Measurements from ENCODE around the gene HK1.
"Not testable (repeated sequence)": the region's sequence is repeated elsewhere in the genome, so short reads cannot be mapped to it uniquely, and the experiment has no call there.

The HK1 gene

DNA sequence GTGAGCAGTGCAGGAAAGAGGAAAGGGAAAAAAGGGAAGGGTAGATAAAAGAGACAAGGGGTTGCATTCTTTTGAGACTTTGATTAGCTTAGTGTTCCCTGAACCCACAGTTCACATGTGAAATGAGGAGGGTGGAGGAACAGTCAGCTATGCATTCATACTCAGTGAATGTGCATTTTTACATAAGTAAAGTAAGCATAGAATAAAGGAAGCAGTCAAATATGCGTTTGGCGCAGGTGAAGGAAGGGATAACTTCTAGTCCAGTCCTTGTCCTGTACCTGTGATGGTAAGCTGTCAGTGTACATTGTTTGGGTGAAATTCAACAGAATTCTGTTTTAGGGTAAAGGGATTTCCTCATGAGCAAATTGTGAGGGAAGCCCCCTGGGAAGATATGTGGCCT lies 28.1 kb downstream of the HK1 start:
- no peak overlapping the region for H3K27ac Mint-ChIP-seq
- CTCF ChIA-PET, result no interaction called here
- no peaks in the 10 kb centered on the region for H3K9me3 Mint-ChIP-seq
- H3K36me3 Mint-ChIP-seq, result no peaks in the 10 kb centered on the region
- H3K4me1 Mint-ChIP-seq, result no peaks in the 10 kb centered on the region
- peaks cover 26% of the 10 kb centered on the region for H3K27me3 Mint-ChIP-seq
- H3K4me3 Mint-ChIP-seq, result no peak overlapping the region
- DNase-seq, result no peak

DNA sequence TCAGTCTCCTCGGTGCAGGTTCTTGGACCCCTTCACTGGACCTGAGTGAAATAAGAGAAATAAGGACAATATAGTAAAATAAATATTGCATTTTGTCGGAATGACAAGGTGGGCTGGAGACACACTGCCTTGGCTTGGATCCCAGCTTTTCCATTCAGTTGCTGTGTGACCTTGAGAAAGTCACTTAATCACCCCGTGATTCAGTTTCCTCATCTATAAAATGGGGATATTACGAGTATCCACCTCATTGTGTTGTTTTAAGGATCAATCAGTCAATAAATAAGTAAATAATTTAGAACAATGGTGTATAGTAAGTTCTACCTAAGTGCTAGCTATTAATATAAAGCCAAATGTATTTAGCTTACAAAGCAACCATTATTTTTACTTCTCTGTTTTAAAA lies 29.1 kb downstream of the HK1 start:
- Mint-ChIP-seq H3K27me3 (peaks cover 24% of the 10 kb centered on the region), H3K4me3 (no peak overlapping the region), H3K4me1 (no peaks in the 10 kb centered on the region), H3K9me3 (no peaks in the 10 kb centered on the region), H3K27ac (no peak overlapping the region), H3K36me3 (no peaks in the 10 kb centered on the region)
- CTCF ChIA-PET, result no interaction called here
- DNase-seq, result no peak

DNA sequence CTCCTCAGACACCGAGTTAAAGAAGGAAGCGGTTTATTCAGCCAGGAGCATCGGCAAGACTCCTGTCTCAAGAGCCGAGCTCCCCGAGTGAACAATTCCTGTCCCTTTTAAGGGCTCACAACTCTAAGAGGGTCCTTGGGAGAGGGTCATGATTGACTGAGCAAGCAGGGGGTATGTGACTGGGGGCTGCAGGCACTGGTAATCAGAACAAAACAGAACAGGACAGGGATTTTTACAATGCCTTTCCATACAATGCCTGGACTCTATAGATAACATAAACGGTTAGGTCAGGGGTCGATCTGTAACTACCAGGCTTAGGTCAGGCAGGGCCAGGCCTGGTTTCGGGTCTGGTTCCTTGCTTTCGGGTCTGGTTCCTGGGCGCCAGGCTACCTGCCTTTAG lies 30.0 kb downstream of the HK1 start:
- not testable (repeated sequence) for H3K27ac Mint-ChIP-seq, H3K4me3 Mint-ChIP-seq, DNase-seq, H3K36me3 Mint-ChIP-seq, H3K9me3 Mint-ChIP-seq, H3K4me1 Mint-ChIP-seq
- CTCF ChIA-PET, result interaction anchor here (0.7 kb wide), 1 partner anchor 29 kb away, joined by 6 read pairs; no protein-coding TSS in a partner anchor
- peaks cover 25% of the 10 kb centered on the region for H3K27me3 Mint-ChIP-seq

DNA sequence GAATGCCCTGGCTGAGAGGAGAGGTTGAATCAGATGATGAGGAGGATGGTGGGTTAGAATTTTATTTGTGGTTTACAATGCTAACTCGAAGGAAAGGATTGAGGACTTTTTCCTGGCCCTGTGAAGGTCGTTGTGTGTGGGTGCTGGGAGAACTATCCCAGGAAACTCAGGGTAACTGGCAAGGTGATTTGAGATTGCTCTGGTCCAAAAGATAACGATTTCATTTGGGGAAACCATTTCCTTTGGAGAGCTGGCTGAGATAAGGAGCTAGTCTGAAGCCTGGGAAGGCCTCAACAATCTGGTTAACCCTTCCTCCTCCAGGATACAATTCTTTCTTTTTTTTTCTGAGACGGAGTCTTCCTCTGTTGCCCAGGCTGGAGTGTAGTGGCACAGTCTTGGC lies 33.0 kb downstream of the HK1 start:
- no peak for DNase-seq
- no peaks in the 10 kb centered on the region for H3K36me3 Mint-ChIP-seq
- H3K27ac Mint-ChIP-seq, result no peak overlapping the region
- peaks cover 14% of the 10 kb centered on the region for H3K27me3 Mint-ChIP-seq
- H3K4me3 Mint-ChIP-seq, result no peak overlapping the region
- H3K9me3 Mint-ChIP-seq, result no peaks in the 10 kb centered on the region
- H3K4me1 Mint-ChIP-seq, result peaks cover 3% of the 10 kb centered on the region
- CTCF ChIA-PET, result interaction anchor here (0.7 kb wide), 2 partner anchors 16 to 335 kb away, joined by 3 read pairs; no protein-coding TSS in a partner anchor

DNA sequence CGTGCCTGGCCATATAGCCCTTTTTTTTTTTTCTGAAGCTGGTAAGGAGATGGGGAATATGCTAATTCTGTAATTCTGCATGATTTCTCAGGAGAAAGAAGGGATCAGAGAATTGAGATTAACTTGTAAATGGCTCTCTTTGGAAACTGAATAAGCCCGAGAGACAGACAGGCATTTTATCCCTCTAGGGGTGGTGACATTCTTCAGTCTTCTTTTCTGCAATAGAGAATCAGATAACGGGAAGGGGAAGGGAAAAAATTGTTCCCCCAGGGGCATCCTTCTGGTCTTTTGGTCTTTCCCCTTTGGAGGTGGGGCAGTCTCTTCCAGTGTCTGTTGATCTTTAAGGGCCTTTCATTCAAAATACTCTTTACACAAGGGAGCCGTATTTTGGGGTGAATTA lies 34.2 kb downstream of the HK1 start:
- H3K27me3 Mint-ChIP-seq, result peaks cover 14% of the 10 kb centered on the region
- H3K4me3 Mint-ChIP-seq, result no peak overlapping the region
- H3K27ac Mint-ChIP-seq, result no peak overlapping the region
- no peak for DNase-seq
- no peaks in the 10 kb centered on the region for H3K9me3 Mint-ChIP-seq
- peaks cover 9% of the 10 kb centered on the region for H3K4me1 Mint-ChIP-seq
- CTCF ChIA-PET, result interaction anchor here (0.7 kb wide), 1 partner anchor 703 kb away, joined by 3 read pairs; no protein-coding TSS in a partner anchor
- H3K36me3 Mint-ChIP-seq, result no peaks in the 10 kb centered on the region

DNA sequence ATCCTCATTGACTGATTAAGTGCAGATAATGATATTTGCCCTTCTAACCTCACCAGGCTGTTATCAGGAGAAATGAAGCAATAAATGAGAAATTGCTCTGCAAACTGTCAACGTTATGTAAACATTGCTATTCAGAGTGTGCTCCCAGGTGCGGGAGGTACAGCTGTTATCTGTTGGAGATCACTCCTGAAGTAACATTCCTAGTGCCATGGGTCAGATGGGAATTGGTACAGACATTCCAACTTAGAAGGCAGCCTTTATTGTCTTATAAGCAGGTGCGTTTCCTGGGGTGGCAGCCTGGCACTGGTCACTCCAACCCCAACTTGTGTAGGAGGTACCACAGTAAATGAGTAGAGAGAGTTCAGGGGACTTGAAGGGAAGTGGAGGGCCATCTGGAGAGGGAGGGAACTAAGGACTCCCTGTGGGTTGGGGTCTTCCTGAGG lies 36.8 kb downstream of the HK1 start:
- H3K27me3 Mint-ChIP-seq, result peaks cover 14% of the 10 kb centered on the region
- no peaks in the 10 kb centered on the region for H3K9me3 Mint-ChIP-seq
- no peak overlapping the region for H3K4me3 Mint-ChIP-seq
- H3K27ac Mint-ChIP-seq, result no peak overlapping the region
- DNase-seq, result no peak
- CTCF ChIA-PET, result interaction anchor here (0.6 kb wide), 1 partner anchor 37 kb away, joined by 3 read pairs; no protein-coding TSS in a partner anchor
- H3K36me3 Mint-ChIP-seq, result peaks cover 9% of the 10 kb centered on the region
- H3K4me1 Mint-ChIP-seq, result peaks cover 24% of the 10 kb centered on the region

DNA sequence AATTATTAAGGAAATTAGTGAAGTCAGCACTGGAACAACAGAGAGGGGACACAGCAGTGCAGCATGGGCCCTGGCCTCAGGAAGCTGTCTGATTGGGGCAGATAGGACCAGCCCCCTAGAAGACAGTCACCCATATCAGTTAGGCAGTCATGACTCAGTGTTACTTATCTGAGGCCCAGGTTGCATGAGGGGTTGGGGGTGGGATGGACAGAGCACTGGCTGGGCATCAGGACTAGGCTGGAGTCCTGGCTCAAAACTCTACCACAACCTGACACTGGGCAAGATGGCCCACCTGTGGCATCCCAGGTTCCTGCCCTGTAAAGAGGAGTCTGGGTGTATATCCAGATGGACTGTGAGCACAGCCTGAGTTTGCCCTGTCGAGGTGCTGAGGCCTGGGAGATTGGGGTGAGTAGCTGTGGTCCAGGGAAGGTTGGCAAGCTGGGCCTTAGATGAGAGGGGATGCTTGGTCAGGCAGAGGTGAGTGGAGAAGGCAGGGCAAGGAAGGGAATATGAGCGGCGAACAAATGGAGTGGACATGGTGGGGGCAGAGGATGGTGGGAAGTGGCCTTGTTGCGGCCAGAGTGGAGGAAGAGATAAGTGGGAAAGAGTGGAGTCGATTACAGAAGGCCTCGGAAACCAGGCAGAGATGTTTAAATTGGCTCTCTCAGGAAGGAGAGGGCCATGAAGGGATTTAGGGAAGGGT lies 37.5 kb downstream of the HK1 start:
- H3K27ac Mint-ChIP-seq, result no peak overlapping the region
- H3K36me3 Mint-ChIP-seq, result peaks cover 12% of the 10 kb centered on the region
- H3K27me3 Mint-ChIP-seq, result peaks cover 14% of the 10 kb centered on the region
- CTCF ChIA-PET, result interaction anchor here (0.6 kb wide), 1 partner anchor 37 kb away, joined by 3 read pairs; no protein-coding TSS in a partner anchor
- peaks cover 30% of the 10 kb centered on the region for H3K4me1 Mint-ChIP-seq
- no peak for DNase-seq
- no peaks in the 10 kb centered on the region for H3K9me3 Mint-ChIP-seq
- H3K4me3 Mint-ChIP-seq, result no peak overlapping the region

DNA sequence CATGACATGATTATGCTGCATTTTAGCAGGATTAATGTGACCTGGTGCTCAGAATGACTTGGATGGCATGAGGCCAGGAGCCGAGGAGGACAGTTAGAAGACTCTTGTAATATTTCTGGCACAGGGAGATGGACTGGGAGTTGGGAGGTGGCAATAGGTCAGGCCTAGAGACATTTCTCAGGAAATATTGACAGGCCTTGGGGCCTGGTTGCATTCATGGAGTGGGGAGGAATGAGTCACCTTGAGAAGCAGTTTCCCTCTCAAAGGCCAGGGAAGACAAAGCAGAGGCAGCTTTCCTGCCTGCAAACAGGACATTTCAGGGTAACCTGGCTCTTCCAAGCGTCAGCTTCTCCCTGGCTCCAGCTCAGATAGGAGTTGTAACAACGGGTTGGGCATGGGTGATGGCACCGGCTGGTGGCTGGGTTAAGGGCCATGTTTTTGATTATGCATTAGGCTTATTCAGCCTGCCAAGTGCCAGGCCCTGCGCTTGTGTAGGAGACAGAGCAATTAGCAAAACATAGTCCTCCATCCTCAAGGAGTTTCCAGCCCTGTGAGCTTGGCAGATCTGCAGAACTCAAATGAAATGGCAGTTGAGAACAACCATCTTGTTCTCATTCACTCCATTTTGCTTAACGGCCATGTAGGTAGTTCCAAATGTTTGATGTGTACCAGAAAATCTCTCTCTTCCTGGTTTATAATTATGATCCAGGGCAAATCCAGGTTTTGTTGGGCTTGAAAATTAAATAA lies 38.2 kb downstream of the HK1 start:
- Mint-ChIP-seq H3K4me1 (peaks cover 38% of the 10 kb centered on the region), H3K9me3 (no peaks in the 10 kb centered on the region), H3K4me3 (no peak overlapping the region), H3K27ac (no peak overlapping the region), H3K27me3 (peaks cover 10% of the 10 kb centered on the region), H3K36me3 (peaks cover 14% of the 10 kb centered on the region)
- DNase-seq, result no peak
- CTCF ChIA-PET, result interaction anchor here (2.8 kb wide), 1 partner anchor 11 kb away, joined by 11 read pairs; no protein-coding TSS in a partner anchor

DNA sequence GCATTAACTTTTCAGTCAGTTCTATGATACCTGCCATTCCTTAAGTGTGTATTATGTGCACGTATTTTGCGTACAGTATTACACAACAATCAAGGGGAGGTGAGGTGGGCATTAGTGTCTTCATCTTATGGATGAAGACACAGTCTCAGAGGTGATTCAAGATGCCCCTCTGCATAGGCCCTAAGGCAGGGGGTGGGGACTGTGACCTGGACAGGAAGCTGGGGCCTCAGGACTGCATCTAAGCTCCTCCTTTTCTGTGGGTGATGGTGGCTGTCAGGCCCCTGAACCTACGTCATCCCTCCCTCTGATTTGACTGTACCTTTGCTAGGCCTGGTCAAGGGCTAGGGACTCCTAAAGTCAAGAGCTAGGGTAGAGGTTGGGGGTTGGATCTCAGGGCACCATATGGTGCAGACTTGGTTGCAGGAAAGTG lies 38.9 kb downstream of the HK1 start:
- CTCF ChIA-PET, result interaction anchor here (2.8 kb wide), 1 partner anchor 10 kb away, joined by 11 read pairs; no protein-coding TSS in a partner anchor
- peak overlapping the region; percentile 94 for H3K27ac Mint-ChIP-seq
- DNase-seq, result no peak
- no peaks in the 10 kb centered on the region for H3K9me3 Mint-ChIP-seq
- peak overlapping the region; percentile 97 for H3K4me3 Mint-ChIP-seq
- peaks cover 16% of the 10 kb centered on the region for H3K36me3 Mint-ChIP-seq
- peaks cover 10% of the 10 kb centered on the region for H3K27me3 Mint-ChIP-seq
- H3K4me1 Mint-ChIP-seq, result peaks cover 45% of the 10 kb centered on the region

DNA sequence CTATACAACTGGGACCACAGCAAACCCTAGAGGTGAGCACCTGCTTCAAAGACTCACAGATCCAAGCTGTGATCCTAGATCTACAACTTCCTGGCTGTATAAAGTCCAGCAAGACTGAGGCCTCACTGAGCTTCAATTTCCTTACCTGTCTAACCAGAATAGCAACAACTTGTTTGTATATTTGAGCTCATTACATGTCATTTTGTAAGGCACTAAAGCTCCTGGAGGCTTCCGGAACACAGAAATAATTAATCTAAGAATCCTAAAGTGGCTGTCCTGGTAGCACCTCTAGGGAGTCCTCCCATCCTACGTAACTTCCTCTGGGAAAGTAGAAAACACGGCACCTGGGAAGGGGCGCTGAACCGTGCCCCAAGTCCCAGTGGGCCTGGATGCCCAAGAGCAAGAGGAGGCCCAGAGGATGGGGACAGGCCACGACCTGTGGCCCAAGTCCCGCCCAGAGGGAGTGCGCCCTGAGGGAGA lies 39.4 kb downstream of the HK1 start:
- H3K27ac Mint-ChIP-seq, result peak overlapping the region; percentile 94
- peaks cover 18% of the 10 kb centered on the region for H3K36me3 Mint-ChIP-seq
- no peak for DNase-seq
- peaks cover 7% of the 10 kb centered on the region for H3K27me3 Mint-ChIP-seq
- peaks cover 46% of the 10 kb centered on the region for H3K4me1 Mint-ChIP-seq
- H3K4me3 Mint-ChIP-seq, result peak overlapping the region; percentile 97
- CTCF ChIA-PET, result interaction anchor here (1.0 to 2.8 kb wide), 2 partner anchors 10 to 13 kb away, joined by 3 to 11 read pairs; no protein-coding TSS in a partner anchor
- no peaks in the 10 kb centered on the region for H3K9me3 Mint-ChIP-seq

DNA sequence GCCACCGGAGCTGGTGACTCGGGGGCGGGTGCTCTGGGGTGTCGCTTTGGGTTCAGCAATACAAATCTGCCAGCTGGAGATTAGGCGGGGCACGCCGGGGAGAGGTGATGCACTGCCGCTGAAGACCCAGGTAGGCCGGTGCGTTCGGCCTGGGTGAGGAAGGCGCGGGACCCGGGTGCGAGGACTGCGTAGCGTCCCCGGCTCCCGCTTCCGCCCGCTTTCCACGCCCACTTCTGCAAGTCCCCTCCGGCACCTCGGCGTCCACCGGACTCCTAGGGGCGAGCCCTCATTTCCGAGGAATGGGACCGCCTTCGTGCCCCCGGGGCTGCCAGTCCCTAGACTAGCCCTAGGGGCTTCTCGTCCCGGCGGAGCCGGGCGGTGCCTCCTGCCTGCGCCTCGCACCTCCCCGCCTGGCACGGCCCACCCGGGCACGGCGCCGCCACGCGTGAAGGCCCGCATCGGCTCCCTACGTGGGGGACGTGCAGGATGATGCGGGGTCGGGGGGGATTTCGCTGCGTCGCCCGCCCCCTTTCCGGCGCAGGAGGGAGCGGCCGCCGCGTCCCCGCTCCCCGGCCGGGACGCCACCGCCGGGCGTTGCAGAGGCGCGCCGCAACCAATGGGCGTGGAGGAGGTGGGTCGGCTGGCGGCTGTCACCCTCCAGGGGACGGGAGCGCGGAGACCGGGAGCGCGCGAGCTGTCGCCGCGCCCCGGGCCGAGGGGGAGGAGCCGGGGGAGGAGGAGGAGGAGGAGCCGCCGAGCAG lies 40.0 kb downstream of the HK1 start:
- H3K4me3 Mint-ChIP-seq, result peak overlapping the region; percentile 97
- DNase-seq, result peak; percentile 95
- H3K27ac Mint-ChIP-seq, result peak overlapping the region; percentile 94
- CTCF ChIA-PET, result interaction anchor here (1.0 to 2.8 kb wide), 6 partner anchors 9 to 83 kb away, joined by 3 to 11 read pairs (median 4); no protein-coding TSS in a partner anchor
- H3K27me3 Mint-ChIP-seq, result peaks cover 4% of the 10 kb centered on the region
- peaks cover 18% of the 10 kb centered on the region for H3K36me3 Mint-ChIP-seq
- peaks cover 48% of the 10 kb centered on the region for H3K4me1 Mint-ChIP-seq
- H3K9me3 Mint-ChIP-seq, result no peaks in the 10 kb centered on the region

DNA sequence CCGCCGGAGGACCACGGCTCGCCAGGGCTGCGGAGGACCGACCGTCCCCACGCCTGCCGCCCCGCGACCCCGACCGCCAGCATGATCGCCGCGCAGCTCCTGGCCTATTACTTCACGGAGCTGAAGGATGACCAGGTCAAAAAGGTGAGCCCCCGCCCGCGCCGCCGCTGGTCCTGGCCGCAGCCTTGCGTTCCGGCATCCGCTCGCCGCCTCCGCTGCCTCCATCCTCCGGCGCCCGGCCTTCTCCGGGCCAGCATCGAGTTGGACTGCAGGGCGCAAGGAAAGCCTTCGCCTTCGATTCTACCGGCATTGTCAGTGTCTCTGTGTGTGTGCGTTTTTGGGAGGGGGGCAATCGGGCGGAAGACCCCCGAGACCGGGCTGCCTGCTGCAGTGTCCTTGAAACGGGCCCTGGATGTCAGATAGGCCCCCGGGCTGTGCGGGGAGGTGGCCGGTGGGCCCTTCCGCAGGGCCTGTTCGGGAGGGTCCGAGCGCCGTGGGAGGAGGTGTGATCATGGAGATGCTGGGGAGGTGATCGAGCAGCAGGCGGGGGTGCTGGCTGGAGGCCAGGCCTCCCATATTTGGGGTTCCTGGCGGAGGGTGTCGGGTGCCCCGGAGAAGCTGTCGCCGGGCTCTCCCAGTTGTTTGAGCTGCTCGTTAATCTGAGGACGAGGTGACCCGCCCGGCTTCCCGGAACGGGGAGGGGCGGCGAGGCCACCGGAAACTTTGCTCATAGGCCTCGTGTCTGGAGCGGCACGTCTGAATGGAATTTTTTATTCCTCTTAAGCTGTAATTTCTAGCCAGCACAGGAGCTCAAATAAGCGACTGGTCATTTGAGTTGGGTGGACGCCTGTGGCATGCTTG lies 40.8 kb downstream of the HK1 start:
- Mint-ChIP-seq H3K27ac (peak overlapping the region; percentile 94), H3K4me3 (peak overlapping the region; percentile 97), H3K27me3 (peaks cover 4% of the 10 kb centered on the region), H3K4me1 (peaks cover 54% of the 10 kb centered on the region), H3K36me3 (peaks cover 18% of the 10 kb centered on the region), H3K9me3 (no peaks in the 10 kb centered on the region)
- CTCF ChIA-PET, result interaction anchor here (0.7 to 2.8 kb wide), 9 partner anchors 8 to 84 kb away, joined by 3 to 11 read pairs (median 4); no protein-coding TSS in a partner anchor
- DNase-seq, result peak; percentile 84

DNA sequence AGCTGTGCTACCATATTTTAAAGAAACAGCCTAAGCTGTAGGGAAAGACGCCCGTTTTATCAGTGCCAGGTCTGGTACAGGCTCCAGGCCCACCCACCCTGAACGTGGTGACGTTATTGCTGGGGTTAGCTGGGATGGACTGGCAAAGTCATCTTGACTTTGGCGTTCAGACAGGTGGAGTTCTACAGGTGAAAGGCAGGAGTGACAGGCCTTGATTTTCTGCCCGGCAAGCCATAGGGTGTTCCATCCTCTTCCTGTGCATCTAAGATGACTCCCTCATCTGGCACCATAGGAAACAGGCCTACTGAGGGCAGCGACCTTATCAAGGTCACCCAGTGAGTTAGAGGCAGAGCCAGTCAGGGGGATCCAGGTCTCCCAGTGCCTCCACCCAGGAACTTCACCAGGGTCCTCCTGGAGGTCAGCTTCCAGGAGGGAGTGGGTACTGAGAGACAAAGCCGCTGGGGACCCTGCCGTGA lies 41.6 kb downstream of the HK1 start:
- CTCF ChIA-PET, result interaction anchor here (0.7 to 1.6 kb wide), 8 partner anchors 14 to 84 kb away, joined by 3 to 5 read pairs (median 3); no protein-coding TSS in a partner anchor

More for the DNA sequence above, 41.6 kb downstream of the HK1 start:
- Mint-ChIP-seq H3K4me1 (peaks cover 59% of the 10 kb centered on the region), H3K27me3 (no peaks in the 10 kb centered on the region), H3K27ac (peak overlapping the region; percentile 94), H3K9me3 (no peaks in the 10 kb centered on the region), H3K36me3 (peaks cover 19% of the 10 kb centered on the region), H3K4me3 (peak overlapping the region; percentile 97)
- peak; percentile 26 for DNase-seq
